Measurements from ENCODE around the gene MICU2. TPM values are rescaled to one million over a fixed set of nuclear protein-coding genes. Genes with fewer than 3 reads are reported as not detected.

MICU2 gene
- total RNA-seq, 1 experiment from 2014 or later: 56.0 TPM

DNA sequence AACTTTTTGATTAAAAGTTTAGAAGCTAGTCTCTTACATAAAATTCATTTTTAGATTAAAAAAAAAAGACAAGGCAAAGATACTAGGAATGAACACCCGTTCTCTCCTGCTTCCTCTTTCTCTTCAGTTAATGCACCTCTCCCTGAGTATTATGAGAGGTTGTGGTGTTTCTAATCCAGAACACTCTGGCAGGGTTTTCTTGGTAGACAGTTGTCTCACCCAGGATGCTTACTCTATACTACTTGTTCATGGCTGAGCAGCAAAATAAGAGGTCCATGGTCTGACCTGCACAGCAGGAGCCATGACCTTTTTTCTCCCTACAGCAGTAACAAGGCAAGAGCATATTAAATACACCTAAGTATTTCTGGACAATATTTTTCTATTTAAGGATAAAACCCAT lies 62.0 kb downstream of the MICU2 start:
- H3K4me3 ChIP-seq (ENCODE audit: low read depth, low read length, poor library complexity, severe bottlenecking): no peak overlapping the region
- no peak for DNase-seq (ENCODE audit: low spot score)
- ChIA-PET CTCF (no interaction called here), POLR2A (ENCODE audit: low non-redundant PET) (no interaction called here)
- no peaks in the 10 kb centered on the region for H3K9me3 ChIP-seq (ENCODE audit: low read depth, low read length, poor library complexity, severe bottlenecking)
- intact Hi-C loops (cut with micrococcal nuclease; ENCODE audit: unreplicated experiment): no loop called here
- no TSS peak for BruUV-seq (replicated peaks)
- no peaks in the 10 kb centered on the region for H3K27me3 ChIP-seq (replicated peaks; ENCODE audit: insufficient read depth, low read depth, low read length, poor library complexity)
- H3K36me3 ChIP-seq (ENCODE audit: insufficient read depth, low read length, poor library complexity, severe bottlenecking): no peaks in the 10 kb centered on the region
- TF ChIP-seq, protein P1, sequence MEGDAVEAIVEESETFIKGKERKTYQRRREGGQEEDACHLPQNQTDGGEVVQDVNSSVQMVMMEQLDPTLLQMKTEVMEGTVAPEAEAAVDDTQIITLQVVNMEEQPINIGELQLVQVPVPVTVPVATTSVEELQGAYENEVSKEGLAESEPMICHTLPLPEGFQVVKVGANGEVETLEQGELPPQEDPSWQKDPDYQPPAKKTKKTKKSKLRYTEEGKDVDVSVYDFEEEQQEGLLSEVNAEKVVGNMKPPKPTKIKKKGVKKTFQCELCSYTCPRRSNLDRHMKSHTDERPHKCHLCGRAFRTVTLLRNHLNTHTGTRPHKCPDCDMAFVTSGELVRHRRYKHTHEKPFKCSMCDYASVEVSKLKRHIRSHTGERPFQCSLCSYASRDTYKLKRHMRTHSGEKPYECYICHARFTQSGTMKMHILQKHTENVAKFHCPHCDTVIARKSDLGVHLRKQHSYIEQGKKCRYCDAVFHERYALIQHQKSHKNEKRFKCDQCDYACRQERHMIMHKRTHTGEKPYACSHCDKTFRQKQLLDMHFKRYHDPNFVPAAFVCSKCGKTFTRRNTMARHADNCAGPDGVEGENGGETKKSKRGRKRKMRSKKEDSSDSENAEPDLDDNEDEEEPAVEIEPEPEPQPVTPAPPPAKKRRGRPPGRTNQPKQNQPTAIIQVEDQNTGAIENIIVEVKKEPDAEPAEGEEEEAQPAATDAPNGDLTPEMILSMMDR (conservative IDR thresholded peaks at IDR 0.05; ENCODE audit: low read depth, low read length): no peak
- no peak for TF ChIP-seq EZH2 (IDR thresholded peaks at IDR 0.05; ENCODE audit: borderline replicate concordance, low read depth, low read length, poor library complexity, severe bottlenecking)
- peaks cover 8% of the 10 kb centered on the region for H3K4me1 ChIP-seq (ENCODE audit: insufficient read depth, low read length, poor library complexity, severe bottlenecking)
- no peak overlapping the region for H3K27ac ChIP-seq (ENCODE audit: low read depth, low read length, poor library complexity, severe bottlenecking)

DNA sequence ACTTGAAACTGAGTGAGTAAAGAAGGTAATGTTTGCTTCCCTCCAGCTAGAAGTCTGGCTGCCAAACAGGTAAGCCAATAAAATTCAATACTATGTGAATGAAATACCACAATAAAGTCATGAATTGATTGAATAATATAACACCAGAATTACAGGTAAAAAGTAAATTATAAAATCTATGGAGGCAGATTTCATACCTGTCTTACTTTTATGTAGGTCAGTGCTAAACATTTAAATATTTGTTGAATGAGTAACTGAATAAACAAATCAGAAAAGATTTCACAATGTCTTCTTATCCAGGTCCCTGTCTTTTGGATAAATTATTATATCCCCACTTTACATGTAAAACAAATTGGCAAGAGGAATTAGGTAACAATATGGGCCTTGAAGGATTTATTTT lies 62.7 kb downstream of the MICU2 start:
- intact Hi-C loops (cut with micrococcal nuclease; ENCODE audit: unreplicated experiment): no loop called here
- no peaks in the 10 kb centered on the region for H3K36me3 ChIP-seq (ENCODE audit: insufficient read depth, low read length, poor library complexity, severe bottlenecking)
- DNase-seq (ENCODE audit: low spot score): no peak
- no peaks in the 10 kb centered on the region for H3K9me3 ChIP-seq (ENCODE audit: low read depth, low read length, poor library complexity, severe bottlenecking)
- H3K4me3 ChIP-seq (ENCODE audit: low read depth, low read length, poor library complexity, severe bottlenecking): no peak overlapping the region
- CTCF ChIA-PET: no interaction called here
- no peak overlapping the region for H3K27ac ChIP-seq (ENCODE audit: low read depth, low read length, poor library complexity, severe bottlenecking)
- peaks cover 8% of the 10 kb centered on the region for H3K4me1 ChIP-seq (ENCODE audit: insufficient read depth, low read length, poor library complexity, severe bottlenecking)
- POLR2A ChIA-PET (ENCODE audit: low non-redundant PET): no interaction called here
- BruUV-seq (replicated peaks): no TSS peak
- H3K27me3 ChIP-seq (replicated peaks; ENCODE audit: insufficient read depth, low read depth, low read length, poor library complexity): no peaks in the 10 kb centered on the region
- TF ChIP-seq EZH2 (IDR thresholded peaks at IDR 0.05; ENCODE audit: borderline replicate concordance, low read depth, low read length, poor library complexity, severe bottlenecking): no peak
- TF ChIP-seq, protein P1 (conservative IDR thresholded peaks at IDR 0.05; ENCODE audit: low read depth, low read length): no peak

DNA sequence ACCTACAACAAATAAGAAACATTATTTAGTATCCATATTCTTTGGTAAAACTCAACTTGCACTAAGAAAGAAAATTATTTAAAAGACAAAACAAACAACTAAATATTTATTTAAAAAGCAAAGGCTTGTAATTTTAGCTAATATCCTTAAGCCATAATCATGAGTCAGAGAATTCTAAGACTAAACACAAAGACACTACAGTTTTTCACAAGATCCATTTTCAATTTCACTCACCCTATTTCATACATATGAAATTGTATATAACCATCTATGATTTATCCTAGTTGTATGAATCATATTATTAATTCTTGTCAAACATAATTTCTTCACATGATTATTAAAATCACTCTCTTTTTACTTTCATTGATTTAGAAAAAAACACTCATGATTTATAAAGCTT lies 64.3 kb downstream of the MICU2 start:
- DNase-seq (ENCODE audit: low spot score): no peak
- CTCF ChIA-PET: no interaction called here
- Histone ChIP-seq H3K27me3 (replicated peaks; ENCODE audit: insufficient read depth, low read depth, low read length, poor library complexity) (no peaks in the 10 kb centered on the region), H3K27ac (ENCODE audit: low read depth, low read length, poor library complexity, severe bottlenecking) (no peak overlapping the region), H3K4me3 (ENCODE audit: low read depth, low read length, poor library complexity, severe bottlenecking) (no peak overlapping the region), H3K4me1 (ENCODE audit: insufficient read depth, low read length, poor library complexity, severe bottlenecking) (peaks cover 5% of the 10 kb centered on the region), H3K9me3 (ENCODE audit: low read depth, low read length, poor library complexity, severe bottlenecking) (no peaks in the 10 kb centered on the region), H3K36me3 (ENCODE audit: insufficient read depth, low read length, poor library complexity, severe bottlenecking) (no peaks in the 10 kb centered on the region)
- intact Hi-C loops (cut with micrococcal nuclease; ENCODE audit: unreplicated experiment): no loop called here
- no TSS peak for BruUV-seq (replicated peaks)
- POLR2A ChIA-PET (ENCODE audit: low non-redundant PET): no interaction called here
- no peak for TF ChIP-seq EZH2 (IDR thresholded peaks at IDR 0.05; ENCODE audit: borderline replicate concordance, low read depth, low read length, poor library complexity, severe bottlenecking)
- TF ChIP-seq, protein P1 (conservative IDR thresholded peaks at IDR 0.05; ENCODE audit: low read depth, low read length): no peak

Data from A673 (cell line).